ENCODE data around the gene LONRF2. TPM values are rescaled to one million over a fixed set of nuclear protein-coding genes. Genes with fewer than 3 reads are reported as not detected.

Gene LONRF2
- total RNA-seq, 2 experiments from 2014 or later = 0.06 to 0.08 TPM

GRCh38 chr2:100253786-100254185, 68.5 kb downstream of the LONRF2 start:
- Histone ChIP-seq H3K36me3 (ENCODE audit: insufficient read depth, low read length) (no peaks in the 10 kb centered on the region), H3K9me3 (ENCODE audit: control insufficient read depth in 1 of 2, insufficient read depth in 1 of 2, low read length in 2 of 2) (no peaks in the 10 kb centered on the region), H3K27me3 (ENCODE audit: control insufficient read depth in 1 of 2, insufficient read depth in 2 of 2, low read length in 2 of 2) (no peaks in the 10 kb centered on the region), H3K4me1 (ENCODE audit: insufficient read depth, low read length) (no peaks in the 10 kb centered on the region), H3K4me3 (ENCODE audit: low read length) (no peak overlapping the region), H3K27ac (ENCODE audit: low read depth in 1 of 2, low read length in 2 of 2) (no peak overlapping the region)
- DNase-seq (no peak), ATAC-seq (ENCODE audit: poor library complexity) (no peak)
- ChIA-PET CTCF (no interaction called here), POLR2A (no interaction called here)
- Mint-ChIP-seq H3K36me3 (ENCODE audit: low read depth) (no peaks in the 10 kb centered on the region), H3K4me1 (ENCODE audit: low read depth) (no peaks in the 10 kb centered on the region), H3K27ac (no peak overlapping the region), H3K27me3 (peaks cover 5% of the 10 kb centered on the region), H3K9me3 (no peaks in the 10 kb centered on the region), H3K4me3 (no peak overlapping the region)
- TF ChIP-seq CTCF (IDR thresholded peaks at IDR 0.05) = no peak
- intact Hi-C loops (cut with DNase I, micrococcal nuclease) = no loop called here

GRCh38 chr2:100252811-100253698, 69.2 kb downstream of the LONRF2 start:
- Histone ChIP-seq H3K27ac (ENCODE audit: low read depth in 1 of 2, low read length in 2 of 2) (no peak overlapping the region), H3K4me3 (ENCODE audit: low read length) (no peak overlapping the region), H3K27me3 (ENCODE audit: control insufficient read depth in 1 of 2, insufficient read depth in 2 of 2, low read length in 2 of 2) (no peaks in the 10 kb centered on the region), H3K9me3 (ENCODE audit: control insufficient read depth in 1 of 2, insufficient read depth in 1 of 2, low read length in 2 of 2) (peaks cover 0 to 5% of the 10 kb centered on the region in 2 experiments), H3K36me3 (ENCODE audit: insufficient read depth, low read length) (no peaks in the 10 kb centered on the region), H3K4me1 (ENCODE audit: insufficient read depth, low read length) (no peaks in the 10 kb centered on the region)
- ChIA-PET CTCF (no interaction called here), POLR2A (no interaction called here)
- ATAC-seq (ENCODE audit: poor library complexity) = no peak
- peaks cover 8% of the 10 kb centered on the region for H3K27me3 Mint-ChIP-seq
- H3K36me3 Mint-ChIP-seq (ENCODE audit: low read depth) = no peaks in the 10 kb centered on the region
- no peaks in the 10 kb centered on the region for H3K4me1 Mint-ChIP-seq (ENCODE audit: low read depth)
- intact Hi-C loops (cut with DNase I, micrococcal nuclease) = no loop called here
- no peak overlapping the region for H3K27ac Mint-ChIP-seq
- H3K4me3 Mint-ChIP-seq = no peak overlapping the region
- H3K9me3 Mint-ChIP-seq = no peaks in the 10 kb centered on the region
- TF ChIP-seq CTCF (IDR thresholded peaks at IDR 0.05) = no peak
- no peak for DNase-seq

- Histone ChIP-seq H3K27me3 (ENCODE audit: control insufficient read depth in 1 of 2, insufficient read depth in 2 of 2, low read length in 2 of 2) (peaks cover 0 to 3% of the 10 kb centered on the region in 2 experiments), H3K27ac (ENCODE audit: low read depth in 1 of 2, low read length in 2 of 2) (no peak overlapping the region), H3K9me3 (ENCODE audit: control insufficient read depth in 1 of 2, insufficient read depth in 1 of 2, low read length in 2 of 2) (peaks cover 0 to 5% of the 10 kb centered on the region in 2 experiments), H3K36me3 (ENCODE audit: insufficient read depth, low read length) (no peaks in the 10 kb centered on the region), H3K4me1 (ENCODE audit: insufficient read depth, low read length) (no peaks in the 10 kb centered on the region), H3K4me3 (ENCODE audit: low read length) (no peak overlapping the region)
- ChIA-PET CTCF (no interaction called here), POLR2A (no interaction called here)
- ATAC-seq (ENCODE audit: poor library complexity) (no peak), DNase-seq (no peak)
- intact Hi-C loops (cut with DNase I, micrococcal nuclease) = no loop called here
- Mint-ChIP-seq H3K4me3 (no peak overlapping the region), H3K9me3 (no peaks in the 10 kb centered on the region), H3K27ac (no peak overlapping the region), H3K4me1 (ENCODE audit: low read depth) (no peaks in the 10 kb centered on the region), H3K27me3 (peaks cover 10% of the 10 kb centered on the region), H3K36me3 (ENCODE audit: low read depth) (no peaks in the 10 kb centered on the region)
- no peak for TF ChIP-seq CTCF (IDR thresholded peaks at IDR 0.05)
Measured at GRCh38 chr2:100250645-100251044, 71.7 kb downstream of the LONRF2 start.

Measured in CD4-positive, alpha-beta T cell (primary cell).